Hematopoietic multipotent progenitor cell (in vitro differentiated cells): ENCODE results near the gene SERPINC1. TPM values are rescaled to one million over a fixed set of nuclear protein-coding genes. Genes with fewer than 3 reads are reported as not detected.
"Not testable (repeated sequence)": the region's sequence is repeated elsewhere in the genome, so short reads cannot be mapped to it uniquely, and the experiment has no call there.

ENCODE experiments used
- DNase-seq, 3 donors: peaks; one replicate each; pipeline ENCODE4 v3.0.0-alpha.2; 2011 to 2015; ENCODE audit warnings: low read depth in 2 of 3, low spot score in 2 of 3
- small RNA-seq: library from RNA; depleted of rRNA; stranded (forward); fragments of <200 nt; gene quantifications from one replicate; pipeline ENCODE3, GENCODE V24; 2012
- total RNA-seq: library from RNA; depleted of rRNA; stranded (reverse); fragments of >200 nt; gene quantifications from one replicate; pipeline ENCODE4 v1.2.3, GENCODE V29; 2012

The SERPINC1 gene
- total RNA-seq, 1 donor = under 0.01 TPM

DNA sequence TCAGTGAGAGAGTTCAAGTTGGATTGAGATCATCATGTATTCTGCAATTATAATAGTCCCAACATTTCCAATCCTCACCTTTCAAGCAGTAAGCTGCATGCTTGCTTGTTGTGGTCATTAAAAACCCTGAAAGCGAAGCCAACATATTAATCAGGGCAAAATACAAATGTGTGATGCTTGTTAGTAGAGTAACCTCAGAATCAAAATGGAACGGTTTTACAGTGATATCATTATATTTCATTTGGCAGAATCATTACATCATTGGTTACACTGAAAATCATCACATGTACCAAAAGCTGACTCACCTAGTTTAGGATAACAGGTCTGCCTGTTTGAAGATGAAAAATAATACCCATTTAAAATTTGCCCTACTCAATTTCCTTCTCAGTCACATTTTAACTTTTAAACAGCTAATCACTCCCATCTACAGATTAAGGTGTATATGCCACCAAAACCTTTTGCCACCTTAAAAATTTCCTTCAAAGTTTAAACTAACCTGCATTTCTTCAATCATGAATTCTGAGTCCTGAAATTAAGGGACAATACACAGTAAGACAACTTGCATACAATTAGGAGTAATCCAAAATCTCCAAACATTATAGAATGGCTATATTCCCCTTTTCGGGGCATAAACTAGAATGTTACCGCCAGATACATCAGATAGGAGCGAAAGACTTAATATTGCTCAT is 52.8 kb downstream of the SERPINC1 start:
- no peak for DNase-seq

DNA sequence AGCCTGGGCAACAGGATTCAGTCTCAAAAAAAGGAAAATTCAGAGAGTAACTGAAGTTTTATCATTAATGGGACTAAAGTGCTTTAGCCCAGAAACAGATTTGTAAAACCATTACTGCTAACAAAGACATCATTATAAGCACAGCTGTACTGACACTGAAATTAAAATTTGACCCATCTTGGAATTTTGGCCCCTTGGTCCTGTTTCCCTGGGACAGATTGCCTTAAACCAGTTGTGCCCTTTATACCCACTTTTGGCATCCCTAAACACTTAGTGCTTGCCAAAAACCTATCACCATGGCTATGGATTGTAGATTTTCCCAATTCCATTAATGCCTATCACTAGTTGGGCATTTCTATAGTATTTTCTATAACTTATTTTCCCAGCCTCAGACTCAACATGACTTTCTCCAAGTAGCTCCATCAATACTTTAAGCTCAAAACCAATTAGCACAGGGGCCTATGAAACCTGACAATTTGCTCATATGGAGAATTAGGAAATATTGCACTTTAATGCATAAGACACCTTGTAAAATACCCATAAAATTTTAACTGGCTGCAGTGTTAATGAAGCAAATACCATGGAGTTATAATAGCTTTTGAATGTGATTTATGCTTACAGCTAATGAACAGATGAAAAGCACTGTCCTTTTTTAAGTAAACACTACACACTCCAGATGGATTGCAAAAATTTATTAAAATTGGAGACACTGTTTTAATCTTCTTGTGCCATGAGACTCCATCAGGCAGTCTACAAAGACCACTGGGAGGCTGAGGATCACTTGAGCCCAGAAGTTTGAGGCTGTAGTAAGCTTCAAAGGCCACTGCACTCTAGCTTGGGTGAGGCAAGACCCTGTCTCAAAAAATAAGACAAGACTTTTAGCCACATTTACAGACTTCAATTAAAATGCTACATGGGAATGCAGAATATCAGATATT is 53.6 kb downstream of the SERPINC1 start:
- DNase-seq = no peak

DNA sequence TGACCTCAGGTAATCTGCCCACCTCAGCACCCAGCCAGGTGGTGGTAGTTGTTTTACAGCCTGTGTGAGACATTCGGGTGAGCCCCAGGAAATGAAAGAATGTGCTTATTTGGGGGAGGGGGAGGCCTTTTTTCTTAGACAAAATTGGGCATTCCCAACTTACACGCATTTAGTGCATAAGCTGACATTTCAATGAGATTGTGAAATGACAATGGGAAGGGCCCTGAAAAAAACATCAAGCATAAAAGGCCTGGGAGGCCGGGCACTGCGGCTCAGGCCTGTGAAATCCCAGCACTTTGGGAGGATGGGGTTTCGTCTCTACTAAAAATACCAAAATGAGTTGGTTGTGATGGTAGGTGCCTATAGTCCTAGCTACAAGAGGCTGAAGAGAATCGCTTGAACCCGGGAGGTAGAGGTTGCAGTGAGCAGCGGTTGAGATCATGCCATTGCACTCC is 54.3 kb downstream of the SERPINC1 start:
- DNase-seq = no peak

DNA sequence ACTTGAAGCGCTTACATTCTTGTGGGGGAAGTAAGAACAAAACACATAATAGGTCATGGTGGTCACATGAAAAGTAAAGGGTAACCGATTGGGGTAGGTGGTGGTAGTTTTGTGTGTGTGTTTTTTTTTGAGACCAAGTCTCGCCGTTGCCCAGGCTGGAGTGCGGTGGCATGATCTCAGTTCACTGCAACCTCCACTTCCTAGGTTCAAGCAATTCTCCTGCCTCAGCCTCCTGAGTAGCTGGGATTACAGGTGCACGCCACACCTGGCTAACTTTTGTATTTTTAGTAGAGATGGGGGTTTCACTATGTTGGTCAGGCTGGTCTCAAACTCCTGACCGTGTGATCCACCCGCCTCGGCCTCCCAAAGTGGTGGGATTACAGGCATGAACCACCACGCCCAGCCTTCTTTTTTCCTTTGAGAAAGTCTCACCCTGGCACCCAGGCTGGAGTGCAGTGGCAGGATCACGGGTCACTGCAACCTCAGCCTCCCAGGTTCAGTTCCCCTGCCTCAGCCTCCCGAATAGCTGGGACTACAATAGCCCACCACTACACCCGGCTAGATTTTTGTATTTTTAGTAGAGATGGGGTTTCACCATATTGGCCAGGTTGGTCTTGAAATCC is 54.9 kb downstream of the SERPINC1 start:
- DNase-seq = not testable (repeated sequence)

DNA sequence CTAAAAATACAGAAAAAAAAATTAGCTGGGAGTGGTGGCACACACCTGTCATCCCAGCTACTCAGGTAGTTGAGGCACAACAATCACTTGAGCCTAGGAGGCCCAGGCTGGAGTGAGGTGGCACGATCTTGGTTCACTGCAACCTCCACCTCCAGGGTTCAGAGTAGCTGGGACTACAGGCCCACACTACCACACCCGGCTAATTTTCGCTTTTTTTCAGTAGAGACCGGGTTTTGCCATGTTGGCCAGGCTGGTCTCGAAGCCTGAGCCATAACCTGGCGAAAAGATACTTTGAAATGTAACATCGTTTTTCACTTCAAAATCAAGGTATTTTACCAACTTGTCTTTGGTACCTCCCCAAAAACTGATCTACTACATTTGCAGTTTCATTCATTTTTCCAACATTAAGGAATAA is 55.4 kb downstream of the SERPINC1 start:
- no peak for DNase-seq

DNA sequence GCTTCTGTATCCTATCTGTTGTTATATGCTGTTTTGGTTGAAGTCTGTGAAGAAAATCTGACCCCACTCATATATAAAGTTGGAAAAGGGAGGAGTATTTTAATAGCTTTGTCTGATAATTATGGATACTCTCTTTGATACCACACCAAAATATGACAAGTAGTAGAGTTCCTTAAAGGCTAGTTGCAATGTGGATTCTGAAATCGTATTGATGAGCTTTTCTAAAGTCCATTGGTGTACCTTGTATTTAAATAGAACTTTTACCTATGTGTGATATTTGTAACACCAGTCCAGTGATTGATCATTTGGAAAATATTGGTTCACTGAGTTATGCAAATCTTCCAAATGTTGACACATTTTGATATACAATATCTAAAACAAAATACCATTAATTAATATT is 57.1 kb downstream of the SERPINC1 start:
- DNase-seq = no peak

DNA sequence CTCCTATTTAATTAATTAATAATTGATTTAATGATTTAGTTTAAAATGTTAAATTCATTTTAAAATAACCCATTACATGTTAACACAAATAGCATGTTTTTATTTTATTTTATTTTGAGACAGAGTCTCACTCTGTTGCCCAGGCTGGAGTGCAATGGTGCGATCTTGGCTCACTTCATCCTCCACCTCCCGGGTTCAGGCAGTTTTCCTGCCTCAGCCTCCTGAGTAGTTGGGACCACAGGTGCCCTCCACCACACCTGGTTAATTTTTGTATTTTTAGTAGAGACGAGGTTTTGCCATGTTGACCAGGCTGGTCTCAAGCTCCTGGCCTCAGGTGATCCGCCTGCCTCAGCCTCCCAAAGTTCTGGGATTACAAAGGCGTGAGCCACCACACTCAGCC is 57.6 kb downstream of the SERPINC1 start:
- DNase-seq = not testable (repeated sequence)

DNA sequence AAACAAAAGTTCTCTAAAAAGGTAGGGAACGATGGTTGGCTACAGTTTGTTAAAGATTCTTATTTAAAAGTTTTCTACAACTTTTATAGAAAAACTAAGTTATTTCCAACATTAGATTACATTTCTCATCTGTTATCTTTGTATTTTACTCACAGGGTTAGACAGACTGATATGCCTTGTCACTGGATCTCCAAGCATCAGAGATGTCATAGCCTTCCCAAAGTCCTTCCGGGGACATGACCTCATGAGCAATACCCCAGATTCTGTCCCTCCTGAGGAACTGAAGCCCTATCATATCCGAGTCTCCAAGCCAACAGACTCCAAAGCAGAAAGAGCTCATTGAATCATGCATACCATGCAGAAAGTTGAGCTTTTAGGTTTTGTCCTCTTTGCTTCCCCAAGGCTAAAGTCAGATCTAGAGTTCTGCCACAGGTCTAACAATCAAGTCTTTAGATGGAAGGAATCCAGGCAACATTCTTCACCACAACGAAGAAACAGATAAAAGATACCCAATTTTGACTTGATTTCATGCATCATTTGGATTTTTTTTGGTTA is 59.7 kb downstream of the SERPINC1 start:
- DNase-seq = no peak

DNA sequence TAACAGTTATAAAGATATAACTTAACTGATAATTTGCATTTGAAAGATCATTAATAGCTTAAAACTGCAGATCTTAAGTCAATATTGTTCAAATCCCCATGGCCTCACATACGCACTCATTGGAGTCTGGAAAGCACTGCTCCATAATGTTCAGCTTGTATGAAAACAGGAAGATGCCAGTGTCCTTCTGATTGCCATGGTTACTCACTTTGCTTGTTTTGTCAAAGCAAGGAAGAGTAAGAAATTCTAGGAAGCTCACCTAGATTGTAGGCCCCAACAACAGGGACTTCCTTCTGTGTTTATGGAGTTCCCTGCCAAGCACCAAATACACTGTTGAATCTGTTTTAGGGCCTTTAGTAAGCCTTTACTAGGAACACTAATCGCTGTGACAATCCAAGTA is 60.2 kb downstream of the SERPINC1 start:
- no peak for DNase-seq

DNA sequence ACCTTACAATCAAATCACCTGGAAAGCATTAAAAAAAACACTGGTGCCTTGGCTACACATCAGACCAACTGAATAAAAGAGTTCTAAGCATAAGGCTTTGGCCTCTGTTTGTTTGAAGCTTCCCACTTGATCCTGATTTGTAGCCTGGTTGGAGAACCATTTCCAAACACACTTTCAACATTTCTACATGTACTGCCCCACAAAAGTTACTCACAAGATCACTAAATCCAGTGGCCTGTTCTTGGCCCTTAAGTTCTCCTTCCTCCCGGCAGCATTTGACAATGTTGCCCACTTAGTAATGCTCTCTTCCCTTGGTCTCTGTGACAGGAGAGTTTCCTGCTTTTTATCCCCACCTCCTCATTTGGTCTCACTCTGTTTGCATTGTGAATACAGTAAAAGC is 61.1 kb downstream of the SERPINC1 start:
- no peak for DNase-seq

Small RNAs within 50 kb of the gene (small RNA-seq; reads per million reads assigned to genes)
- not detected for gene RNA5SP67

Other genes with a start within 250 kb of the SERPINC1 start
- gene ANKRD45, start 247.5 kb downstream of the SERPINC1 start, total RNA-seq = under 0.01 TPM
- 10.5 TPM for gene KLHL20, start 202.3 kb downstream of the SERPINC1 start, total RNA-seq
- 10.8 TPM for gene DARS2, start 92.7 kb downstream of the SERPINC1 start, total RNA-seq
- gene CENPL, start 92.4 kb downstream of the SERPINC1 start, total RNA-seq = 4.0 TPM
- 887 TPM for gene GAS5, start 49.3 kb downstream of the SERPINC1 start, total RNA-seq
- 6.5 TPM for gene ZBTB37, start 48.9 kb downstream of the SERPINC1 start, total RNA-seq
- gene RC3H1, start 105.0 kb upstream of the SERPINC1 start, total RNA-seq = 28.0 TPM
- gene RABGAP1L, start 242.2 kb upstream of the SERPINC1 start, total RNA-seq = 28.3 TPM